ENCODE data around the gene CTNNA3.
"Not testable (repeated sequence)": the region's sequence is repeated elsewhere in the genome, so short reads cannot be mapped to it uniquely, and the experiment has no call there.

The CTNNA3 gene

DNA sequence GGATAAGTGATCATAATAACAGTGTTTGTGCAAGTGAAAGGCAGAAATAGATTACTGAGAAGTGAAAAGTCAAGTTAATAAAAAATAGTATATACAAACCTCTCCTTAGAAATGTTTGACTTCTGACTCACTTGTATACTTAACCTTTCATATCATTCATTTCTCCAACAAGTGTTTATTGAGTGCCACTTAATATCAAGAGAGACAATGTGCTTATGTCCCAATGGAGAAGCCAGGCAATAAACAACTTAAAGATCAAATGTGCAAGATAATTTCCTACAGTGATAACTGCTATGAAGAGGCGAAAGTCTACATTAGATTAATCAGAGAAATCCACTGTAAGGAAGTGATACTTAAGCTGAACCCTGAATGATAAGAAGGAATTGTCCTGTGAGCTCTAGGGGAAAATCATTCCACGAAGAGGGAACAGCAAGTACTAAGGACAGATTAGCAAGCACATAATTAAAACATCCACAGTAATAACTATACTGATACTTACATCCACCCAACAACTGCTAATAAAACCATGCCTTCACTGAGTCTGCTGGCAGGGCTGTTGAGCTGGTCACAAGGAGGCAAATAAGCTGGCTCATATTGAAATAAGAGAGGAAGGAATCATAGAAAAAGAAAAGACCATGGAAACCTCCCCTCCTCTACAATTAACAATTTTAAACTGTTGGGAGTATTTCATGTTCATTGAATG, 203.5 kb downstream of the CTNNA3 start:
- DNase-seq, result no peak

DNA sequence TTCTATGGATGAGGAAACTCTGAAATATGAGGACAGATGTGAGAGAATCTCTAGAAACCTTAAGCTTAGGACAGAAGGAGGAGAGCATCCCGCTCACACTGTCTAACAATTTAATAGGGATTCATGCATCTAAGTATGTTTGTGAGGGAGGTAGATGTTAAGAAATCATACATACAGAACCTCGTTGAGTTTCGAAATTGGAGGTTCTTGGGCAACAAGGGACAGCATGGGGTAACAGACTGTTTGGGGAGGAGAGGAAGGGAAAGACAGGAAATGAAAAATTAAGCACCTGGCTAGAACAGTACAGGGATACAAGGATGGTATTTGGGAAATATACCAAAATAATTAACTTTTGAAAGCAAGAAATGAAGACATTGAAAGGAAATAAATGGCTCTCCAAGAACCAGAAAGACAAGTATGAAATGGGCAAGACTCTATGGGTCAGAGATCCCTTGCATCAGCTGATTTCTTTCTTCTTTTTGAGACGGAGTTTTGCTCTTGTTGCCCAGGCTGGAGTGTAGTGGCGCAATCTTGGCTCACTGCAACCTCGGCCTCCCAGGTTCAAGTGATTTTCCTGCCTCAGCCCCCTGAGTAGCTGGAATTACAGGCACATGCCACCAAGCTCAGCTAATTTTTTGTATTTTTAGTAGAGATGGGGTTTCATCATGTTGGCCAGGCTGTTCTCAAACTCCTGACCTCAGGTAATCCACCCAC, 207.9 kb downstream of the CTNNA3 start:
- DNase-seq, result no peak

DNA sequence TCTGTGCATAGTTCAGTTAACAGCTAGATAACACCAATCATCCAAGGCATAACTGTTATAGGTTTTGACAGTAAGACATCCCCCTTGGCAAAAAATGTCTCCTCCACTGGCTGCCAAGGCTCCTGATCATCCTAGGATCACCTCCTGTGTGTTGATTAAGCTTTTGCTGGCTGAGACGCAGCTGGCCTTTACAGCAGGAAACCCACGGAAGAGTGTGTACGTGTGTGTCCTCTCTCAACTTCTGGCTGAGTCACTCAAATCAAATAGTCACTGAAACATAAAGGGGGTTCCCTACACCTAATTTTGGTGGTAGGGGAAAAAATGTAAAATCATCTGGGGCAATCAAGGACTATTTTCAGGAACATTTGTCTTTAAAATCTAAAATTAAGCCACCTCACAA, 208.8 kb downstream of the CTNNA3 start:
- DNase-seq, result no peak

DNA sequence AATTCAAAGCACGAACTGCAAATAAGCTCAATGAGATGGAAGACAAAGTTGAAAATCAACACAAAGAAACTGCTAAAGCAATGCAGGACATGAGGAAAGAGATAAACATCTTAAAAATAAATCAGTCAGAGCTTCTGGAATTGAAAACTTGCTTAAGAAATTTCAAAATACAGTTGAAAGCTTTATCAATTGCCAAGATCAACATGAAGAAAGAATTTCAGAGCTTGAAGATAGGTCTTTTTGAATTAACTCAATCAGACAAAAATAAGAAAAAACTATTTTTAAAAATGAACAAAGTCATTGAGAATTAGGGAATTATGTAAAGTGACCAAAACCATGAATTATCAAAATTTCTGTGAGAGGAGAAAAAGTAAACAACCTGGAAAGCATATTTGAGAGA, 218.1 kb downstream of the CTNNA3 start:
- DNase-seq, result no peak

- no peak for DNase-seq
Observed at GRCh38 chr10:67476201-67476600, 219.8 kb downstream of the CTNNA3 start.

- no peak for DNase-seq
Observed at GRCh38 chr10:67473850-67474633, 222.0 kb downstream of the CTNNA3 start.

- no peak for DNase-seq
Observed at GRCh38 chr10:67471022-67471421, 225.0 kb downstream of the CTNNA3 start.

GRCh38 chr10:67464278-67464677, 231.7 kb downstream of the CTNNA3 start:
- no peak for DNase-seq

DNA sequence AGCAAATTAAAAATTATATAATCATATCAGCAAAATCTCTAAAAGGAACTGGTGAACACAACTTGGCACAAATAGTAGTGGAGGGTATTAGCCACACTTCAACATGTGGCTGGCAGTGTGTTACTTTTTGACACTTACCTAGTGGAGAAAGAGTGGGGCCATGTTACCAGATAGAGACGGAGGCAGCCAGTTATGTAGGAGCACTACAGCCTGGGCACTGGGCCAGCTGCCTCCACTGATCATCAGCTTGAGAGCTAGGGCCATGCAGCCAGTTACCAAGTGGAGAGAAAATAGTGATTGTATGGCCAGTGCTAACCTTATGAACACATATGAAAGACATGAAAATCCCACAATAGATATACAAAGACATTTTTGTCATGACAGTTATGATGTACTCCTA, 243.1 kb downstream of the CTNNA3 start:
- DNase-seq, result no peak

GRCh38 chr10:67438605-67439304, 257.2 kb downstream of the CTNNA3 start:
- DNase-seq, result no peak

DNA sequence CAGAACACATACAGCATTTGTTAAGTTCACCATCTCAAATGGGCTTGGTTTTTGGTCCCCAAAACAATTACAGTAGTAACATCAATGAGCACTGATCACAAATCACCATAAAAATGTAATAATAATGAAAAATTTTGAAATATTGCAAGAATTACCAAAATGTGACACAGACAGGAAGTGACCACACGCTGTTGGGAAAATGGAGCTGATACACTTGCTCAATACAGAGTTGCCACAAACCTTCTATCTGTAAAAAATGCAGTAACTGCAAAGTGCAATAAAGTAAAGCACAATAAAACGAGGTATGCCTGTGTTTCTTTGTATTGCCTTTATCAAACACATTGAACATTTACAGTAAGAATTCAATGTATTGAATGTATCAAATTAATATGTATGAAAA, 262.7 kb downstream of the CTNNA3 start:
- DNase-seq, result no peak

DNA sequence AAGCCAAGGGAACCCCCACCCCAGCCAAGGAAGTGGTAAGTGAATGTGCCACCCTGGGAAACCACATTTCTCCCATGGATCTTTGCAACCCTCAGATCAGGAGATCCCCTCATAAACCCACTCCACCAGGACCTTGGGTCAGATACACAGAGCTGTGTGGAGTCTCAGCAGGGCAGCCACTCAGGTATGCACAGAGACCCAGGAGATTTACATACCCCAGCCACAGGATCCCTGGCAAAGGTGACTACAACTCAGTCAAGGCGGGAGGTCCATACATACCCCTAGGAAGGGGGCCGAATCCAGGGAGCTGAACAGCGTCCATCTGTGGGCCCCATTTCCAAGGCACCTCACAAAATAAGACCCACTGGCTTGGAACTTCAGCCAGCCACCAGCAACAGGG, 293.4 kb downstream of the CTNNA3 start:
- DNase-seq, result no peak

DNA sequence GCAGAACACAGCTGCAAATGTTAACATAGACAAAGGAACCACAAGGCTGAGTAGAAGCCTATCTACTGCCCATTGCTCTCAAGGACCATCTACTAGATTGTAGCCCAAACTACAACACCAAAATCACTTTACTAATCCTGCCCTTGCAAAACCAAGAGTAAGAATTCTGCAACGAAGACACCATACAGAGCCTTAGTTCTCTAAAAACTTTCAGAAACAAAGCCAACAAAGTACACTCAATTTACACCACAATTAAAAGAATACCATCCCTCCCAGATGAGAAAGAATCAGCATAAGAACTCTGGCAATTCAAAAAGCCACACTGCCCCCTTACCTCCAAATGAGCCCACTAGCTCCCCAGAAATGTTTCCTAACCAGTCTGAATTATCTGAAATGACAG, 294.3 kb downstream of the CTNNA3 start:
- no peak for DNase-seq

GRCh38 chr10:67386841-67387533, 309.0 kb downstream of the CTNNA3 start:
- DNase-seq, result not testable (repeated sequence)

GRCh38 chr10:67386260-67386659, 309.7 kb downstream of the CTNNA3 start:
- DNase-seq, result no peak

GRCh38 chr10:67385566-67385965, 310.4 kb downstream of the CTNNA3 start:
- DNase-seq, result no peak

DNA sequence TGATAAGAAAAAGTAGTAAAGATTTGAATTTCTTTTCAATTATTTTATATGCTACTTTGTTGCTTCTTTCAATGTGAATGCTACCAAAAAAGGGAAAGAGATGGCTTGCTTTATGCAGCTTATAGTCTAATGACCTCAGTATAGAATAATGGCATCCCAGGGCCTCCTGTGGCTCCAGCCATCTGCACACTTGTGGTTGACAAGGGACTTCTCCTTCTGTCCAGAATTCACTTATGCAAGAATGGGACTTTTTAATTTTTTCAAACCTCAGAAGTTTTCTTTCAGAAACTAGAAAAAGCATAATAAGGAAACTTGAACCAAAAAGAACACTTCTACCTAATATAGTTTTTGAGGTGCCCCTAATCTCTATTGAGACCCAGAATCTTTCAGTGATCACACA, 310.9 kb downstream of the CTNNA3 start:
- DNase-seq, result no peak

DNA sequence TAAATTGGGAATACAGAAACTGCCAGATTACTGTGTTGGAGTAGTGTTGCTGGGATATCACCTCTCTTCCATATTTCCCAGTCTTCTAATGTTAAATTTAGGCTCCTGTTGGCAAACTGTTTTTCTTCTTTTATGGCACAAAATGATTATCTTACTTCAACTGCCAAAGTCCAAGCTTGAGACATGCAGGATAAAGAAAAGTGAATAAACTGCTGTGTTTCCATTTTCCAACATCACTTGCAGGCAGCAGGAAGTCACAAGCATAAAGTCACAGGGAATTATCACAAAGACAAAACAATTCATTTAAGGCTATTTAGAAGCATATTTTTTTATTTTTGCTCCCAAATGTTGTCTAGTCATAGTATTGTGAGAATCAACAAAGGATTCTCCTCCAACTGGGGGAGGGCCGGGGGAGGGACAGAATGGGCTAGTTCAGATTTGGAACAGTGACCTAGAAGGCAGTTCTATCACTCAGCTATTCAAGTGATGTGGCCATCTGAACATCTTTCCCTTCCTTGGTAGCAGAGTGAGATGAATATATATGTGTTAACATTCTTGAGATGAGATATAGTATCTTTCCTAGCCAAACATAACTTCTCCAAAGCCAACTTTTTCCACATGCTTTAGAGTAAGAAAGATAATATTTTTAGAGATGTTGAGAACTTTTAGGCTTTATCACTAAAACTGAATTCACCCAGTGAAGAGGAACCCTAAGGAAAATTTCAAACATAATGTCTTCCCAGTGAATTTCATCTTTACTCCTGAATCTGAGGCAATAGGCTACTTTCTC, 364.7 kb downstream of the CTNNA3 start:
- DNase-seq, result no peak

DNA sequence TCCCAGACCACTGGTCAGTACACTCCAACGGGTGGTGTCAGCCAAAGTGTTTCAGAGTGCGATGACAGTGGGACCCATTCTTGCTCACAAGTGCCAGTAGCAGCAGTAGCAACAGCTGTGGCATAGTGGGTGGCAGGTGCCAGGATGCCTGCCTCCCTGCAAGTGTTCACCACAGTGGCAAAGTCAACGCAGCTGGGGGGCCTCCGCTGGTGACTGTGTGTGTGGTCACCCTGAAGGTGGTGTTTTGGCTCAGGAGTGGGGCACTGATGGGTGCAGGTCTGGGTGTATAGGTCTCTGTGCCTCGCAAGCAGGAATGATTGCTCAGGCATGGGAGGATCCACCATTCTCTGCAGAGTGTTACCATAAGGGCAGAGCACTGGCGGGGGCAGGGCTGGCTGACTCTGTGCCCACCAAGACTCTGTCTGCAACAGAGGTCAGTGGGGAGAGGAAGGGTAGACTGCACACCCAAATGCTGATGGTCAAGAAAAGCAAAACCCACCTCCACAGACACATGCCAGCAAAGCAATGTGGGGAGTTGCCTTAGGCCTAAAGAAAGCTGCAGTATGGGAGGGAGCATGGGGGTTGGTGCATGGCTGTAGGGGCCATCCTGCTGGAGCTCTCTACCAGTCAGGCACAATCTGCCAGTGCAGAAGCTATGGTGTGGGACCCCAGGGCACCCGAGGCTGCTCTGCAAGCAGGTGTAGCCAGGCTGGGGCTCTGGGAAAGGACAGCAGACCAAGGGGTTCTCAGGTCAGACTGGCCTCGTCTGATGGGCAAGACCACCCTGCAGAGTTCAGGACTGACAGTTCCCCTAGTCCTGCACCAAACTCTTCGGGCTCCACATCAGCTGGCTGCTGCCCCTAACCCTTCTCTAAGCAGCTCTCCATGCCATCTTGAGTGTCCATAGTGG, 368.1 kb downstream of the CTNNA3 start:
- no peak for DNase-seq

GRCh38 chr10:67319976-67320375, 376.0 kb downstream of the CTNNA3 start:
- no peak for DNase-seq

GRCh38 chr10:67308912-67309311, 387.1 kb downstream of the CTNNA3 start:
- no peak for DNase-seq
